ENCODE data around the gene CWC27.

Gene CWC27

DNA sequence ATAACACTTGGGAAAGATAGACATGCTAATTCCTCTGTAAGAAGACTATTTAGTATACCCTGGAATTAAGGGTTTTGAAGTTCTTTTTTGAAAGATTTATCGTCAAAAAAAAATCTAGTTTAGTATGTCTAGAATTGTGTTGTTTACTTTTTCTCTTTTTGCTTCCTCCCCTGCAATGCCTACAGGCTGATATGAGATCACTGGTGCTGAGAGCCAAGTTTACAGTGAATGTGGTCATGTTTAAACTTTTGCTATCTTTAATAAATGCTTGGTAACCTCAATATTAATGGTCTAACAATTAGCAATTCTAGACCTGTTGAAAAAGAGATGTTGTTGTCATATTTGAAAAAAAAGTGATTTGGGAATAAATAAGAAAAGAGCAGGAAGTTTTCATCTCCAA, 86.1 kb downstream of the CWC27 start:
- no peak for DNase-seq (ENCODE audit: insufficient read length, low spot score)
- FAIRE-seq = no peak

DNA sequence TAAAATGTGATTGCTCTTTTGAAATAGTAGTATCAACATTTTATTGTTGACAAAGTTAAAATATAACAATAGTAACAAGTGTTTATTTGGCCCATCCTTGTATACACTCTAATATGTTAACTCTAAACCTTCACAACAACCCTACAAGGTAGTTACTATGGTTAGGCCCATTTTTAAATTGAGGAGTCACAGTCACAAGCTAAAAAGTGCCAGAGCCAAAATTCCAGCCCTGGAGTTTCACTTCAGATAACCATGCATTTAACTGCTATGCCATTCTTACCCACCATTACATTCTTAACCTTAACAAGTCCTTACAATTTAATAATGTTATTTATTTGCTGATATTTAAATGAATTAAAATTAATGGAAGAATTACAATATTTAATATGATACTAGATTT, 91.2 kb downstream of the CWC27 start:
- FAIRE-seq = no peak
- TF ChIP-seq POLR2A (IDR thresholded peaks at IDR 0.05; ENCODE audit: low read depth, low read length) = no peak
- TF ChIP-seq TAF1 (IDR thresholded peaks at IDR 0.05; ENCODE audit: low read depth, low read length) = no peak
- no peak for TF ChIP-seq SPI1 (IDR thresholded peaks at IDR 0.05; ENCODE audit: low read depth, low read length)
- no peak for TF ChIP-seq POU2F2 (IDR thresholded peaks at IDR 0.05; ENCODE audit: low read depth, low read length)
- no peak for DNase-seq (ENCODE audit: insufficient read length, low spot score)

More for the DNA sequence above, 86.1 kb downstream of the CWC27 start:
- TF ChIP-seq POU2F2 (IDR thresholded peaks at IDR 0.05; ENCODE audit: low read depth, low read length) (no peak), POLR2A (IDR thresholded peaks at IDR 0.05; ENCODE audit: low read depth, low read length) (no peak), TAF1 (IDR thresholded peaks at IDR 0.05; ENCODE audit: low read depth, low read length) (no peak), PAX5 (IDR thresholded peaks at IDR 0.05; ENCODE audit: insufficient read depth, low read length, severe bottlenecking) (no peak), POLR2AphosphoS5 (IDR thresholded peaks at IDR 0.05; ENCODE audit: low read depth, low read length) (no peak), SPI1 (IDR thresholded peaks at IDR 0.05; ENCODE audit: low read depth, low read length) (no peak)

DNA sequence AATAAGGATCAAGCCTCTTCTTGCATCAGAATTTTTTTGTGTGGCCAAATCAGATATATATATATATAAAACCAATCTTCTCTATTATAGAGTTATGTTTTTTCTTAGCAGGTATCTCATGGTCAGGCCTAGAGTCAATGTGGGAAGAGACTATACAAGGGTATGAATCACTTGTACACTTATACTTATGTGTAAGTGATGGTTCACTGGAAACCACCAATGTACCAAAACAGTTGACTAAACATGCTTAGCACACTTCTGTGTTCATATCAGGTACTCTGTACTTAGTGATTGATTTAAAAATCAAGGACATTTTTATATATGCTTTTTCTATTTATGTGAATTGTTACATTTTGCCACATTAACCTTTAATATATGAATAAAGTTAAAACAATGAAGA, 92.6 kb downstream of the CWC27 start:
- TF ChIP-seq POLR2AphosphoS5 (IDR thresholded peaks at IDR 0.05; ENCODE audit: low read depth, low read length) (no peak), PAX5 (IDR thresholded peaks at IDR 0.05; ENCODE audit: insufficient read depth, low read length, severe bottlenecking) (no peak), SPI1 (IDR thresholded peaks at IDR 0.05; ENCODE audit: low read depth, low read length) (no peak), POLR2A (IDR thresholded peaks at IDR 0.05; ENCODE audit: low read depth, low read length) (no peak), TAF1 (IDR thresholded peaks at IDR 0.05; ENCODE audit: low read depth, low read length) (no peak), POU2F2 (IDR thresholded peaks at IDR 0.05; ENCODE audit: low read depth, low read length) (no peak)
- DNase-seq (ENCODE audit: insufficient read length, low spot score) (no peak), FAIRE-seq (no peak)

DNA sequence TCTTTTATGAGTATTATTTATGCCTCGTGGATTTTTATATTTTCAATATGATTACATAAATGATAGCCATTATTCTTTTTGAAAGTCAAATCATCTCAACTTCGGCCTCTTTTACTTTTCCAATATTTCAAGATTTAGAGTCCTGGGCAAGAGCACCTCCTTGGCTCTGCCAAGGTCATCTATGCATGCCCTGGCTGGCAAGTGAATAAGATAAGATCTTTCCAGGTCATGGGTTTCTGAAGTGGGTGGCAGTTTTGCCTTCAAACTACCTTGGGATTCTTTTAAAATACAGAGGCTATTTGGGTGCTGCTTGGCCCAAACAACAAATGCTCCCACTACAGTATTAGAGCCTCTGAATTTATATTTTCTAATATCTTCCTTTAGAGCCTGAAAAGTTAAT, 95.4 kb downstream of the CWC27 start:
- TF ChIP-seq POLR2A (IDR thresholded peaks at IDR 0.05; ENCODE audit: low read depth, low read length) (no peak), POLR2AphosphoS5 (IDR thresholded peaks at IDR 0.05; ENCODE audit: low read depth, low read length) (no peak), PAX5 (IDR thresholded peaks at IDR 0.05; ENCODE audit: insufficient read depth, low read length, severe bottlenecking) (no peak), POU2F2 (IDR thresholded peaks at IDR 0.05; ENCODE audit: low read depth, low read length) (no peak), TAF1 (IDR thresholded peaks at IDR 0.05; ENCODE audit: low read depth, low read length) (no peak), SPI1 (IDR thresholded peaks at IDR 0.05; ENCODE audit: low read depth, low read length) (no peak)
- DNase-seq (ENCODE audit: insufficient read length, low spot score) = no peak

DNA sequence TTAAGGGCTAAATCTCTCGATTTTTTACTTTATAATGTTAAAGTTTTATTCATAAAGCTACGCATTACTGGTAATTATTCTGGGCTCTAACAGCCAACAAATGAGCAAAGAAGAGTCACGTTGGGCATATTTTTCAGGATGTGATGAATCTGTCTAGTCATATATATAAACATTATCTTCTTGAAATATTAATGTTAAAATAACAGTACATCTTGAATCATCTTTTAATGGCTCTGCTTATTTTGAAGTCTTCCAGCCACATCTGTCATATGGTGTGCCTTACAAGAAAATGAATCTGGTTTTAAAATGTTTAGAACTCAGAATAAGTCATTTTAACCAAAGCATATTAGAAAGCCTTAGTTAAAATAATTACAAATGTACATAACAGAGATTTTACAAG, 96.9 kb downstream of the CWC27 start:
- no peak for TF ChIP-seq SPI1 (IDR thresholded peaks at IDR 0.05; ENCODE audit: low read depth, low read length)
- no peak for TF ChIP-seq POLR2A (IDR thresholded peaks at IDR 0.05; ENCODE audit: low read depth, low read length)
- no peak for TF ChIP-seq POLR2AphosphoS5 (IDR thresholded peaks at IDR 0.05; ENCODE audit: low read depth, low read length)
- TF ChIP-seq PAX5 (IDR thresholded peaks at IDR 0.05; ENCODE audit: insufficient read depth, low read length, severe bottlenecking) = no peak
- TF ChIP-seq TAF1 (IDR thresholded peaks at IDR 0.05; ENCODE audit: low read depth, low read length) = no peak
- FAIRE-seq (no peak), DNase-seq (ENCODE audit: insufficient read length, low spot score) (no peak)

More for the DNA sequence above, 95.4 kb downstream of the CWC27 start:
- no peak for FAIRE-seq

DNA sequence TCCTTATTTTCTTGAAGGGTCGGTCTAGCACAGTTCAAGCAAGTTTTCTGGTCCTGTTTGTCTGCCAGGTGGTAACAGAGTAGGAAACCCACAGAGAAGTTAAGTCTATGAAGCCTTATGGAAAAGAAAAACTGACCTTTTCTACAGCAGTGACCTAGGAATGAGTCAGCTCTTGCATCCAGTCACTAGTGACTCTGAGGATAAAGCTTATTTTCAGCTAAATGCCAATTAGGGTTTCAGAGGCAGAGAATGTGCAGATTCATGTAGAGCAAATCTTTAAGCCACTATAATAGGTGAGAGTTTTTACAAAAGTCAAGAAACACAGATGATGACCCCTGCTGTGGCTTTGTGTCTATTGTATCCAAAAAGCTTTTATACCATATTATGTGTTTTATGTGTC, 100.7 kb downstream of the CWC27 start:
- no peak for FAIRE-seq
- no peak for DNase-seq (ENCODE audit: insufficient read length, low spot score)
- no peak for TF ChIP-seq PAX5 (IDR thresholded peaks at IDR 0.05; ENCODE audit: insufficient read depth, low read length, severe bottlenecking)
- no peak for TF ChIP-seq TAF1 (IDR thresholded peaks at IDR 0.05; ENCODE audit: low read depth, low read length)
- no peak for TF ChIP-seq SPI1 (IDR thresholded peaks at IDR 0.05; ENCODE audit: low read depth, low read length)
- TF ChIP-seq POLR2AphosphoS5 (IDR thresholded peaks at IDR 0.05; ENCODE audit: low read depth, low read length) = no peak
- TF ChIP-seq POLR2A (IDR thresholded peaks at IDR 0.05; ENCODE audit: low read depth, low read length) = no peak
- no peak for TF ChIP-seq POU2F2 (IDR thresholded peaks at IDR 0.05; ENCODE audit: low read depth, low read length)

DNA sequence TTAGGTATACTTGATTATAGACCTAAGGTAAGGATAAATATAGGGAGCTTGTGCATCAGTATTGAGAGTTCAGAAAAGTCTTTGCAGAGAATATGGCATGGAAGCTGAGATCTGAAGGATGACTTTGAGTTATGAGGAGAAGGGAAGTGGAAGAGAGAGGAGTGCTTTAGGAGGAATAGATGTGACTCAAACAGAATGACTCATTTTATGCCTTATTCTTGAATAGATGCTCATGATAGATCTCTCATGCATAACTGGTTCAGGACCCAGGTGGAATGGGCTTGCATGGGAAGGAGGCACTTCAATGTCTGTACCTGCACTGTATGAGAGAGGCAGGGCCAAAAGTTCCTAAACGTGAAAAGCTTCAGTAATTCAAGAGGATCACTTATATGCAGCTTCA, 103.3 kb downstream of the CWC27 start:
- FAIRE-seq (peak; percentile 43), DNase-seq (ENCODE audit: insufficient read length, low spot score) (no peak)
- TF ChIP-seq POLR2AphosphoS5 (IDR thresholded peaks at IDR 0.05; ENCODE audit: low read depth, low read length) (no peak), POU2F2 (IDR thresholded peaks at IDR 0.05; ENCODE audit: low read depth, low read length) (no peak)

DNA sequence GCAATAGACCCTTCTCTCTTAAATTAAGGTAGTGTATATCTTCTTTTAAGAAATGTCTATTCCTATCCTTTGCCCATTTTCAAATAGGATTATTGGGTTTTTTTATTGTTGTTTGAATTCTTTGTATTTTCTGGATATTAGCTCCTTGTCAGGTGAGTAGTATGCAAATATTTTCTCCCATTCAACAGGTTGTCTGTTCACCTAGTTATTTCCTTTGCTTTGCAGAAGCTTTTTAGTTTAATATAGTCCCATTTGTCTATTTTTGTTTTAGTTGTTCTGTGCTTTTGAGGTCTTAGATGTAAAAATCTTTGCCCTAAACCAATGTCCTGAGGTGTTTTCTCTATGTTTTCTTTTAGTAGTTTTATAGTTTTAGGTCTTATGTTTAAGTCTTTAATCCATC, 104.7 kb downstream of the CWC27 start:
- DNase-seq (ENCODE audit: insufficient read length, low spot score) (no peak), FAIRE-seq (no peak)
- no peak for TF ChIP-seq POU2F2 (IDR thresholded peaks at IDR 0.05; ENCODE audit: low read depth, low read length)
- TF ChIP-seq POLR2AphosphoS5 (IDR thresholded peaks at IDR 0.05; ENCODE audit: low read depth, low read length) = no peak
- TF ChIP-seq PAX5 (IDR thresholded peaks at IDR 0.05; ENCODE audit: insufficient read depth, low read length, severe bottlenecking) = no peak
- no peak for TF ChIP-seq POLR2A (IDR thresholded peaks at IDR 0.05; ENCODE audit: low read depth, low read length)
- no peak for TF ChIP-seq TAF1 (IDR thresholded peaks at IDR 0.05; ENCODE audit: low read depth, low read length)

DNA sequence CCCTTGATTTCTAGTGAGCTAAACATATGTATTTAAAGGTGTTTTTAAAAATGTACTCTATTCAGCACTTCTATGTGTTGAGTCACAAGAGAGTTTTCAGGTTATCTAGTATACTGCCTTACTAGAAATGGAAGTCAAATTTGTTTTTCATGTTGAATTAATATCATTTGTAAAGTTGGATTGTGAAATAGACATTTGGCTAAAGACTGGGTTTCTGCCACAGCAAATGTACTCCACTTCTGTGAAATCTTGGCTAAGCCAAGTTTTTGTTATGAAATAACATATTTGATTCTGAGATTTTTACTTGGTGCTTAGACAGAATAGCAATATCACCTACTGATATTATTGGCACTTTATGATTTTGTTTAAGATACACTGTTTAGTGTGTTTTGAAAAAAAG, 106.0 kb downstream of the CWC27 start:
- no peak for FAIRE-seq
- TF ChIP-seq SPI1 (IDR thresholded peaks at IDR 0.05; ENCODE audit: low read depth, low read length) (no peak), TAF1 (IDR thresholded peaks at IDR 0.05; ENCODE audit: low read depth, low read length) (no peak), POU2F2 (IDR thresholded peaks at IDR 0.05; ENCODE audit: low read depth, low read length) (no peak), POLR2A (IDR thresholded peaks at IDR 0.05; ENCODE audit: low read depth, low read length) (no peak), POLR2AphosphoS5 (IDR thresholded peaks at IDR 0.05; ENCODE audit: low read depth, low read length) (no peak), PAX5 (IDR thresholded peaks at IDR 0.05; ENCODE audit: insufficient read depth, low read length, severe bottlenecking) (no peak)
- no peak for DNase-seq (ENCODE audit: insufficient read length, low spot score)

DNA sequence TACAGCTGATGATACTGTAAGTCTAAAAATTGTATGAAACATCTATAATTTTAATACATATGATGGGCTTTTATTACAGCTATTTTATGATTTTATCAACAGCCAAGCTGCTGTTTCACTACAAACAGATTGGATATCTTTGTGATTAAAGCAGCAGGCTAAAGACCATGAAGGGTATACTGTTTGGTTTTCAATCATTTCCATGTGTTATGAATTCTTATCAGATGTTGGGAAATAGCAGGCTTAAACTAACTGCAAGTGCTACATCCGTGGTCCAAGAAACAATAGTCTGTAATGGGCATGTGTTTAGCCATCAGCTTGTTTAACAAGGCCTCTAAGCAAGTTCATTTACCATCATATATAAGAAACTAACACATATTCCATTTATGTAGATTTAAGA, 107.5 kb downstream of the CWC27 start:
- no peak for TF ChIP-seq TAF1 (IDR thresholded peaks at IDR 0.05; ENCODE audit: low read depth, low read length)
- TF ChIP-seq PAX5 (IDR thresholded peaks at IDR 0.05; ENCODE audit: insufficient read depth, low read length, severe bottlenecking) = no peak
- TF ChIP-seq SPI1 (IDR thresholded peaks at IDR 0.05; ENCODE audit: low read depth, low read length) = no peak
- no peak for TF ChIP-seq POU2F2 (IDR thresholded peaks at IDR 0.05; ENCODE audit: low read depth, low read length)
- TF ChIP-seq POLR2A (IDR thresholded peaks at IDR 0.05; ENCODE audit: low read depth, low read length) = no peak
- TF ChIP-seq POLR2AphosphoS5 (IDR thresholded peaks at IDR 0.05; ENCODE audit: low read depth, low read length) = no peak
- no peak for FAIRE-seq
- no peak for DNase-seq (ENCODE audit: insufficient read length, low spot score)
